T47D (cell line): ENCODE data around the gene ATP5PB.

ENCODE experiments used
- DNase-seq, 2 experiments: peaks; one replicate each; pipeline versions ENCODE4 v3.0.0 to v3.0.0-alpha.2; 2011 to 2012; ENCODE audit warnings: low read depth in 1 of 2, low spot score in 1 of 2
- JUND ChIP-seq: IDR thresholded peaks from 2 replicates; pipeline ENCODE4 v1.6.1; 2012; ENCODE audit warnings: low read depth
- in situ Hi-C: cut with HindIII; loops from 2 replicates; pipeline ENCODE4 v1.10.0; 2016; ENCODE audit warnings: low sequenced_read_pairs, low pct_unique_long_range_greater_than_20kb

Gene ATP5PB

DNA sequence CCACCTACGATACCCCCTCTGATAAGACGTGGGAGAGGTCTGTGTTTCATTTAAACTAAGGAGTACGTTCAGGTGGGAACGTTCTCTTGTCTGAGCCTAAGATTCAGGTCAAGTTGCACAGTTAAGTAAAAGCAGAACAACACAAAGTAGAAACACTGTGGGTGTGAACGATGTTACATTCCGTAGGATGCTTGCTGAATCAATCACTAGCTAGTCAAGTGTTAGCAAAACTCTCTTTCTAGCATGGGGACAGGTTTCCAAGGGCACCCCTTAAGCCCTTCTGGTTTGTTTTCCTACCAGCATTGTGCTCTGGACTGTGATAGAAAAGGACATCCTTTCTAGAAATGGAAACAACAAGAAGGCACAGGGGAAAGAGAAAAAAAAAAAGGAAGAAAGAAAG is 37.9 kb downstream of the ATP5PB start:
- in situ Hi-C loops, result no loop called here
- no peak for DNase-seq

DNA sequence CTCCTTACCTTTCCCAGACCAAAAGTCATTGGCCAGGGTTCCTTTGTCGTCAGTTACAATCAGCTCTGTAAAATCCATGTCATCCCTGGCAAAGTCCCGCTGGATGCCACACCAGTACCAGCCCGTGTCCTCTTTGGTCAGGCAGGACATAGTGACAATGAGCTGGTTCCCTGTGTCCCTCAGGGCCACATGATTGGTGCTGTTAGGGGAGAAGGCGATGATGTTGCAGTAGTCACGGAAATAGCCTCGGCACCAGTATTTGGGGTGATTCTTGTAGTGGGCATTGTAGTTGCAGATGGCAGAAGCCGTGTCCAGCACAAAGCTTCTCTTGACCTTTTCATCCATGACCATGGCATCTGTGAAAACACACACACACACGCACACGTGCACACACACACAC is 39.4 kb downstream of the ATP5PB start:
- in situ Hi-C loops, result no loop called here

More for the DNA sequence above, 37.9 kb downstream of the ATP5PB start:
- TF ChIP-seq JUND, result no peak

DNA sequence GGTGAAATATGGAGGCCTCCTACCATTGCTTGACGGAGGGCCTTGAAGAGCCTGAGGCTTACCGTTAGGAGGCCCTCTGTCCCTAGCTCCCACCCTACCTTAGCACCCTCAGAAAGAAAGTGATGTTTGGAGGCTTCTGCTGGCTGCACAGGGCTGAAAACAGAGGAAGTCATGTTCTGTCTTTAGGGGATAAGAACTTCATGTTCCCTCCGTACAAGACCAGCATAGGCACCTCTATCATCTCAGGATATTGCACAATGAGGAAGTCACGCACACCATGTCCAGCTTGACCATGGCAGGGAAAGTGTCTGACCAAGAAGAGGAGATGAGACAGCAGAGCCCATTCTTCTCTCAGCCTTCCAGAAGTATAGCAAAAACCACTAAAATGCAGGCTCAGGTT is 40.3 kb downstream of the ATP5PB start:
- no peak for TF ChIP-seq JUND
- DNase-seq, result no peak
- in situ Hi-C loops, result no loop called here

More for the DNA sequence above, 39.4 kb downstream of the ATP5PB start:
- no peak for TF ChIP-seq JUND
- no peak for DNase-seq

DNA sequence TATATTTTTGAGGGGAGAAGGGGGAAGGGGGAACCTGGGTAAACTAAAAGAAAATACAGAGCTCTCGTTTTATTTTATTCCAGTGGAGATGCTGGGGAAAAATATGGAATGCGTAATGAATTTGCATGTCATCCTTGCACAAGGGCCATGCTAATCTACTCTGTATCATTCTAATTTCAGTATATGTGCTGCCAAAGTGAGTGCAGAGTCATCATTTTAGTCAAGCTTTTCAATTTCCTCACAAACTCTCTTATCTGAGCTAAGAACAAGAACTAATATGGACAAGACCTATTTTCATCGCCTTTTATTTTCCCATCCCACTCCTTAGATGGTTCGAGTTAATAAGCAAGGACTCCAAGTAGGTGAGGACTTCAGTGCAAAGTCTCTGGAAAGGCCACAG is 41.0 kb downstream of the ATP5PB start:
- in situ Hi-C loops, result no loop called here
- no peak for TF ChIP-seq JUND
- no peak for DNase-seq

DNA sequence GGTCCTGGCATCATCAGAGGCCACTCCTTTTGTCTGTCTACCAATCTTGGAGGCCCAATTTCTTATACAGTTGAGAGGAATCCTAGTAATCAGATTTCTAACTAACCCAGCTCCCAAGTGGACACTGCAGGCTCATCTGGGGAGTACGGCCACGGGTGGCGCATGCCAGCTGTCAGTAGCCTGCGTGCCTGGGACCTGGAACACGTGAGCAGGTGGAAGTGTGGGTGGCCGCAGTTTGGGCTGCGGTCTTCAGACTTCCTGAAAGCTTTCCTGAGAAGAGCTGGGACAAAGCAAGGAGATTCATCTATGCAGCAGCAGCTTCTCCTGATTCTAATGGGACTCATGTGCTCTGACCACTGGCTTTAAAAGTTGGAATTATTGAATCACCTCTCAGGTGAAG is 41.8 kb downstream of the ATP5PB start:
- no peak for TF ChIP-seq JUND
- in situ Hi-C loops, result no loop called here
- DNase-seq, result no peak

DNA sequence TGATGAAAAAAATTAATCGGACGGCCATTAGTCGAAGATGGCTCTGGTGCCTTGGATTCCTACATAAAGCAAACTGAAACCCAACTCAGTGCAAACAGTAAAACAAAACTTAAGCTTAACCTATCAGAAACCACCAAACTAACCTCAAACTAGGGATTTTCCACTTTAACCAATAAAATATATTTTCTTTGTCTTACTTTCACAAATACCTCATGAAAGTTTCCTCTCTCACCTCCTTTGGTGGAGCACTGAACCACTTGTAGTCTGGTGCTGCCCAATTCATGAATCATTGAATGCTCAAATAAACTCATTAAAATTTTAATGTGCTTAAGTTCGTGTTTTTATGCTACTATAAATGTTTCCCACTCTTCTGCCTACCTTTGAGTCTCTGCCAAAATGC is 47.1 kb downstream of the ATP5PB start:
- in situ Hi-C loops, result no loop called here
- no peak for TF ChIP-seq JUND
- DNase-seq, result no peak

DNA sequence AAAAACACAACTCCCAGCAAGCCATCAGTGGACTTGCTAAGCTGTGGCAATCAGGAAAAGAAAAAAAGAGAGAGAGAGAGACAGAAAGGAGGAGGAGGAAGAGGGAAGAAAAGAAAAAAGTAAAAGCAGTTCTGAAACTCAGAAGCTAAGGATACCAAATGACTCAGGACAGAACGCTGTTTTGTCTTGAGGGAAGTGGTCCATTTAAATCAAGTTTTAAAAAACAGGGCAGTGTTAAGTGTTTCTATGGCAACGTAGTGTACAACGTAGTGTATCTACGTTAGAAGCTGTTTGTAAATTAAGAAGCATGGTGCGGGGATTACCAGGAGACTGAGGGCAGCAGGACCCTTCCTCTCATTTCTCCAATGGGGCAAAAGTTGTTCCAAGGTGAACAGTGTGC is 48.3 kb downstream of the ATP5PB start:
- in situ Hi-C loops, result no loop called here

DNA sequence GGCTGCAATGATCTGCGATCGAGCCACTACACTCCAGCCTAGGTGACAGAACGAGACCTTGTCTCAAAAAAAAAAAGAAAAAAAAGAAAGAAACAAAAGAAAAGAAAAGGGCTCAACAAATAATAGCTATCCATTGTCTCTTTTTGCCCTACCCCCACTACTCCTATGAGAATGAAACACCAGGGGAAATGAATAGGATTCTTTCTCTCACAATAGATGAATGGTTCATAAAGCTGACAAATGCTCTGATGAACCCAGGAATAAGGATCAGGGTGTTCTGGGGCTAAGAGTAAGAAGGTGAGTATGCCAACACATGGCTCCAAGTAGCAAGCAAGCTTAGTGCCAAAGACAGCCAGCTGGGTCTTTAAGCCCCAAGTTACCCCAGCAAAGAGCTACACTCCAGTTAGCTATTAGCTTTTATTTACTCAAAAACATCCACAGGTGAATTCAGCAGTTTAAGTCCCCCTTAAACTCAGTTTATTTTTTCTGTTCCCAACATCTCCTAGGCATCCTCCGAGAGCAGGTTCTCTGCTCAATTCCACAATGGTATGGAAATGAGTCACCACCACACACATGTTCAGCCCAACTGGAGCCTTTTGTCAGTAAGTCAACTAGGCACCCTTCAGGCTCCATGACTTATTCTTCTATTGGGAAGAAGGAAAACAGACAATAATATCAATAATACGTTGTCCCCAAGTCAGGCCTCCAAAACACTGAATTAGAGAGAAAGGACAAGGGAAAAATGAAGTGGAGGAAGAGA is 49.9 kb downstream of the ATP5PB start:
- in situ Hi-C loops, result no loop called here
- TF ChIP-seq JUND, result no peak
- no peak for DNase-seq

More for the DNA sequence above, 48.3 kb downstream of the ATP5PB start:
- DNase-seq, result no peak
- TF ChIP-seq JUND, result no peak

DNA sequence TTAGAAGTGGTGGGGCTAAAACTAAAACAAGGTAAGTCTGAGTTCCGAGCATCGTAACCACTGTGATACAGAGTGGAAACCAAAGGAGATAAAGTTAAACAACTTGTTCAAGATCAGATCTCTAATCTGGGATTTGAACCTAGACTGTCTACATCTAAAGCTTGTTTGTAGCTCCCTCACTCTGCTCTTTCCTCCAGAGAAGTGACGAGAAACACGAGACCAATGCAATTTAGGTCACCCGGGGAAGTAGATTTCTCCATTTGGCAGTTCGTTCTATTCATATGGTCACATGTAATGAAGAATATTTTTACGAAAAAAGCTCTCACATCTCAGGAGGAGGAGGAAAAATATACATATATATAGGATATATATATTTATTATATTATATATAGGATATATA is 52.4 kb downstream of the ATP5PB start:
- in situ Hi-C loops, result no loop called here
- TF ChIP-seq JUND, result no peak
- no peak for DNase-seq

DNA sequence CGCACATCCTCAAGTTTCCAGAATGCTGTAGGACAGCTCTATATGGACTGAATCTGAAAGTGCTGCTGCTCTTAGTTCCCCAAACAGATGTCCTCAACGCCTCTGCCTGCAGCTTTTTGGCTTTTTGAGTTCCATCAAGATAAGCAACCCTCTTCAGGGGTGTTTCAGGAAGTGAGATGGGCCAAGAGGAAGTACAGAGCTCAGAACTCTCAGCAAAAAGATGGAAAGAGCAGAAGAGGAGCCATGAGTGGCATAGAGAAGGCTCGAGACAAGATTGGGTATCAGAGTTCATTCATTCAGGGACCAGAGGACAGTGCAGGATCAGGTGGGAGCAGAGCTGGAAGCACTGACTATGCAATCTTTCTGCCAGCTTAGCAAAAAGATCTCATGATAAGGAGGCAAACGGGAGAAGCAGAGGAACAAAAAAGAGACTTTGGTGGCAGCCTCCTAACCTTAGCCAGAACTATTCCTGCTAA is 54.4 kb downstream of the ATP5PB start, which contains the start of the genes ADORA3 and TMIGD3:
ADORA3 (minus strand) TSS at position 49 of the 476 bp plus-strand sequence. CDS start 279 bp downstream, outside the sequence.
TMIGD3 (minus strand) TSS at position 49 of the 476 bp plus-strand sequence. CDS start 279 bp downstream, outside the sequence.
- TF ChIP-seq JUND, result no peak
- in situ Hi-C loops, result no loop called here
- DNase-seq, result no peak

DNA sequence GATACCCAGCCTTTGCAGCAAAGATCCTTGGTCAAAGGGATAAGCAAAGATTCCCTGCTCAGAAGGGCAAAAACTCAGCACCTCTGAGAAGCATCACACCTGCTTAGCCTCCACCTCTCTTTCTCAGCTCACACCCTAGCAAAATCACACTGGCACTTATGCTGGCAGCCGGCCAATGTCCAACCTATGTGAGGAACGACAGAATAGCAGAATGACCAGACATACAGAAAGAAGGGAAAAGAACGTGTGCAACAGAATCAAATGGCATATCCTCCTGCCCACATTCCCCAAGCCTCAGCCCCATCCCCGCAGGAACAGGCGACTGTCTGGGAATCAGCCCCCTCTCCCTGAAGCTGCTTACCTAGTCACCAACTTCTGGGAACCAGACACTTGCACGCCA is 54.8 kb downstream of the ATP5PB start:
- in situ Hi-C loops, result no loop called here
- peak in 1 of 2 experiments; percentile 9 for DNase-seq

DNA sequence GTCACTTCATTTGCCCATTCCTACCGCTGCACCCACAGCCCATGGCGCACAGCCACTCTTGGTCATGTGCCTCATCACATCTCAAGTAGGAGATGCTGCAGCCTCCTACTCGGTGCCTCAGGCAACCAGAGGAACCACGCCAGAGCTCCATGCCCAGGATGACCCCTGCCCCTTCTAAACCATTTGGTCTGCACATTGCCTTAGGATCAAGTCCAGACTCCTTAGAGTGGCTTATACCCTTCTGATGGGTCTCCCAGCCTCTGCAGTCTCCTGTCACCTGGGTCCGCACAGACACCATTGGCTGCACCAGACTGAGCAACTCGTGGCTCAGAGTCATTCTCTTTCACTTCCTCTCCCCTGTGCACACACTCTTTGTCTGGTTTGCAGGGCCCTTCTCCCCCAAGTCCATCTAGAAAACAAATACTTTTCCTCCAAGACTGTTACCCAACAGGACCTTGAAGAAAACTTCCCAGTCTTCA is 56.4 kb downstream of the ATP5PB start:
- in situ Hi-C loops, result no loop called here
- TF ChIP-seq JUND, result no peak
- no peak for DNase-seq

More for the DNA sequence above, 54.8 kb downstream of the ATP5PB start:
- no peak for TF ChIP-seq JUND

DNA sequence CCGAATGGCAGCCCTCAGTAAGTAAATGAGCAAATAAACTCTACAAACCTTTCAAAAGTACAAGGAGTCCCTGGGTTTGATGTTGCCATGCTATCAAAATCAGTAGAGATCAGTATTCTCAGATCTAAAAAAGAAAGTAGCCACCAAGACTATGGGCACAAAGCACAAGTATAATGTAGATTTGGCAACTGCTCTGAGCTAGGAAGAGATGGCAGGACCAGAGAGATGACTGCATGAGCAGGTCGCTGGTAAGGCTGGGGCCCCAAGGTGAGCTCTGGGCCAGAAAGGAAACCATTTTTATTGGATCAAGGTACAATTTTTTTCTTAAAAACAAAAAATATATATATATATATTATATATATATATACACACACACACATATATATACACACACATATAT is 57.3 kb downstream of the ATP5PB start:
- in situ Hi-C loops, result no loop called here

More for the DNA sequence above, 57.3 kb downstream of the ATP5PB start:
- no peak for DNase-seq
- TF ChIP-seq JUND, result no peak
